Lower lobe of right lung (tissue), 2 donors: Measurements from ENCODE around the gene ALOX15B. TPM values are rescaled to one million over a fixed set of nuclear protein-coding genes. Genes with fewer than 3 reads are reported as not detected.

Experiments
- ATAC-seq, 2 donors: fragments of 200-7000 bp; cut with Tn5 transposase; one replicate each; pipeline ENCODE4 v1.9.1; 2020 to 2022; ENCODE audit warnings: mild to moderate bottlenecking in 2 of 2, moderate library complexity in 2 of 2
- DNase-seq: peaks from one replicate; pipeline ENCODE4 v3.0.0-alpha.2; 2020
- H3K27ac ChIP-seq: fragments of 200-600 bp; one replicate; pipeline ENCODE4 v1.8.0; 2022
- H3K27me3 ChIP-seq: fragments of 200-600 bp; one replicate; pipeline ENCODE4 v1.8.0; 2022; ENCODE audit warnings: low read depth
- H3K36me3 ChIP-seq: fragments of 200-600 bp; one replicate; pipeline ENCODE4 v1.8.0; 2022; ENCODE audit warnings: mild to moderate bottlenecking
- H3K4me1 ChIP-seq: fragments of 200-600 bp; one replicate; pipeline ENCODE4 v1.8.0; 2022
- H3K4me3 ChIP-seq: fragments of 200-600 bp; one replicate; pipeline ENCODE4 v1.8.0; 2022; ENCODE audit warnings: mild to moderate bottlenecking
- H3K9me3 ChIP-seq: fragments of 200-600 bp; one replicate; pipeline ENCODE4 v1.8.0; 2022
- intact Hi-C: fragments of 100-400 bp; cut with DNase I; formaldehyde crosslinking; loops from one replicate; pipeline ENCODE4 v1.11.0; 2022
- total RNA-seq: library from RNA; stranded (reverse); fragmentation: NEBNext Ultra II Directional; extraction: Animal tissue kit (Norgen Biotek cat#: 25700); gene quantifications from one replicate; pipeline ENCODE4 v1.2.1, GENCODE V29; 2021
- TF ChIP-seq, protein P1 (sequence below): fragments of 200-600 bp; IDR thresholded peaks from one replicate; pipeline ENCODE4 v1.8.0; 2022; ENCODE audit warnings: antibody characterized with exemption, mild to moderate bottlenecking
- donor health status: DM: no; HTN: yes; CAD: no; lungs with severe emphysema.

ALOX15B gene
- total RNA-seq, 1 donor from 2014 or later = 53.5 TPM

DNA sequence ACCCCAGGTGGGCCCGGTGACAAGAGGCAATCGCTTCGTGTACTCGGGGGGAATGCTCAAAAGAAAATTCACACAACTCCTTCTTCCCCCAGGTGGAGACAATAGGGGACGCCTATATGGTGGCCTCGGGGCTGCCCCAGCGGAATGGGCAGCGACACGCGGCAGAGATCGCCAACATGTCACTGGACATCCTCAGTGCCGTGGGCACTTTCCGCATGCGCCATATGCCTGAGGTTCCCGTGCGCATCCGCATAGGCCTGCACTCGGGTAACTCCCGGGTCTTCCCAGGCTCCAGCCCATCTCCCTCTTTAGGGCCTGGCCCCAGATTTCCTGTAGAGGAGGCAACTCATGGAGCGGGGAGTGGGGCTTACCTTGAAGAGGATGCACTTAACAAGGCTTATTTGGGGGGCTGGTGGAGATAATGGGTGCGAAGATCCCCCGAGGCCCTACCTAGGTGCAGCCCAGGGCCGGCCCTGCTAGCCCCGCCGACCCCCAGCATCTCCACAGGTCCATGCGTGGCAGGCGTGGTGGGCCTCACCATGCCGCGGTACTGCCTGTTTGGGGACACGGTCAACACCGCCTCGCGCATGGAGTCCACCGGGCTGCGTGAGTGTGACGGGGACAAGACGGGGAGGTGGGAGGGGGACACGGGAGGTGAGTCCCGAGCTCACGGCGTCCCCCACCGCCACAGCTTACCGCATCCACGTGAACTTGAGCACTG lies 23.5 kb upstream of the ALOX15B start:
- Histone ChIP-seq H3K4me3 (peak overlapping the region; percentile 55), H3K36me3 (no peaks in the 10 kb centered on the region), H3K27ac (no peak overlapping the region), H3K9me3 (no peaks in the 10 kb centered on the region), H3K4me1 (peaks cover 46% of the 10 kb centered on the region), H3K27me3 (peaks cover 21% of the 10 kb centered on the region)
- DNase-seq (no peak), ATAC-seq (no peak)
- TF ChIP-seq, protein P1, sequence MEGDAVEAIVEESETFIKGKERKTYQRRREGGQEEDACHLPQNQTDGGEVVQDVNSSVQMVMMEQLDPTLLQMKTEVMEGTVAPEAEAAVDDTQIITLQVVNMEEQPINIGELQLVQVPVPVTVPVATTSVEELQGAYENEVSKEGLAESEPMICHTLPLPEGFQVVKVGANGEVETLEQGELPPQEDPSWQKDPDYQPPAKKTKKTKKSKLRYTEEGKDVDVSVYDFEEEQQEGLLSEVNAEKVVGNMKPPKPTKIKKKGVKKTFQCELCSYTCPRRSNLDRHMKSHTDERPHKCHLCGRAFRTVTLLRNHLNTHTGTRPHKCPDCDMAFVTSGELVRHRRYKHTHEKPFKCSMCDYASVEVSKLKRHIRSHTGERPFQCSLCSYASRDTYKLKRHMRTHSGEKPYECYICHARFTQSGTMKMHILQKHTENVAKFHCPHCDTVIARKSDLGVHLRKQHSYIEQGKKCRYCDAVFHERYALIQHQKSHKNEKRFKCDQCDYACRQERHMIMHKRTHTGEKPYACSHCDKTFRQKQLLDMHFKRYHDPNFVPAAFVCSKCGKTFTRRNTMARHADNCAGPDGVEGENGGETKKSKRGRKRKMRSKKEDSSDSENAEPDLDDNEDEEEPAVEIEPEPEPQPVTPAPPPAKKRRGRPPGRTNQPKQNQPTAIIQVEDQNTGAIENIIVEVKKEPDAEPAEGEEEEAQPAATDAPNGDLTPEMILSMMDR = no peak
- intact Hi-C loops = no loop called here

DNA sequence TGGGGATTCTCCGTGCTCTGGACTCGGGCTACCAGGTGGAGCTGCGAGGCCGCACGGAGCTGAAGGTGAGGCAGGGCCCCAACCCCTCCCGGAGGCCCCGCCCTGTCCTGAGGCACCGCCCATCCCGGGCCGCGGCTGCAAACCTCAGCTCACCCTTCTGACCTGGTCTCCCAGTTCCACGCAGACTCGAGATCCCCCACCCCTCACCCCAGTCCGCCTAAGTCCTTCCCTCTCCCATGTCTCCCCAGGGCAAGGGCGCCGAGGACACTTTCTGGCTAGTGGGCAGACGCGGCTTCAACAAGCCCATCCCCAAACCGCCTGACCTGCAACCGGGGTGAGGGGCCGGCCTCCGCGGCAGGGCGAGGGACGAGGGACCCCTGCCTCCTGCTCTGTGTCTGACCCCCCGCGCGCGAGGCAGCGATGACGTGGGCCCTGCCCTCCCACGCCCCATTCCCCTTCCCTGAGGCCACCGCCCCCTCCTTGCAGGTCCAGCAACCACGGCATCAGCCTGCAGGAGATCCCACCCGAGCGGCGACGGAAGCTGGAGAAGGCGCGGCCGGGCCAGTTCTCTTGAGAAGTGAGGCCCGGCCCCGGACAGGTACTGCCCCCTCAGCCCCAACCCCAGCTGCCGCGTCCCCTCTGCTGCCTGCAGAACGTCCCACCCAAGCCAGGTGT lies 22.8 kb upstream of the ALOX15B start:
- peak; percentile 76 for DNase-seq
- Histone ChIP-seq H3K4me1 (peaks cover 49% of the 10 kb centered on the region), H3K36me3 (no peaks in the 10 kb centered on the region), H3K9me3 (no peaks in the 10 kb centered on the region), H3K27ac (peak overlapping the region; percentile 78), H3K27me3 (peaks cover 21% of the 10 kb centered on the region), H3K4me3 (peak overlapping the region; percentile 55)
- peak; percentile 74 to 76 for ATAC-seq
- TF ChIP-seq, protein P1 = no peak
- intact Hi-C loops = no loop called here

- Histone ChIP-seq H3K27ac (peak overlapping the region; percentile 78), H3K4me1 (peaks cover 49% of the 10 kb centered on the region)
- ATAC-seq = peak; percentile 85 to 92
These were observed 22.0 kb upstream of the ALOX15B start for GRCh38 chr17:8016632-8017424.

GRCh38 chr17:8018436-8018835 lies 20.4 kb upstream of the ALOX15B start:
- intact Hi-C loops = no loop called here
- Histone ChIP-seq H3K9me3 (no peaks in the 10 kb centered on the region), H3K27me3 (peaks cover 17% of the 10 kb centered on the region), H3K36me3 (no peaks in the 10 kb centered on the region), H3K27ac (no peak overlapping the region), H3K4me1 (peaks cover 60% of the 10 kb centered on the region), H3K4me3 (no peak overlapping the region)
- ATAC-seq (no peak), DNase-seq (no peak)
- TF ChIP-seq, protein P1 = no peak

More at GRCh38 chr17:8016632-8017424, 22.0 kb upstream of the ALOX15B start:
- peaks cover 21% of the 10 kb centered on the region for H3K27me3 ChIP-seq
- H3K4me3 ChIP-seq = peak overlapping the region; percentile 55
- H3K9me3 ChIP-seq = no peaks in the 10 kb centered on the region
- H3K36me3 ChIP-seq = no peaks in the 10 kb centered on the region
- DNase-seq = peak; percentile 80
- TF ChIP-seq, protein P1 = peak; percentile 75
- intact Hi-C loops = no loop called here

DNA sequence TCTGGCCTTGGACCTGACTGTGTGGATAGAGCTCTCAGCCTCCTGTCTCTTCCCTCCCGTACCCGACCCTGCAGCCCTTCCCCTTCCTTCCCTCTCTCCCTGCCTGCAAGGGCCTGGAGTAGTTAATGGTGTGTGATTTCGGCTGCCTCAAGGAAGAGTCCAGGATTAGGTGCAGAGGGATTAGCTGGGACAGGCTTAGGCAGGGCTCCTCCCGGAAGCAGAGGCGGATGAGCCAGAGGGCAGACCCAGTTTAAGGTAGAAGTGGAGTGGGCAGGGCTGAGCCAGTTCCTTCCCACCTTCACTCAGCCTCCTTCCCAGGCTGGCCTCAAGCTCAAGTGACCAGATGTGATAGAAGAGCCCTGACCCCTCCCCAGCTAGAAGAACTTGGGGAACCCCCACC lies 19.7 kb upstream of the ALOX15B start:
- intact Hi-C loops = no loop called here
- no peak for DNase-seq
- Histone ChIP-seq H3K27me3 (peaks cover 17% of the 10 kb centered on the region), H3K36me3 (no peaks in the 10 kb centered on the region), H3K27ac (no peak overlapping the region), H3K4me3 (no peak overlapping the region), H3K9me3 (no peaks in the 10 kb centered on the region), H3K4me1 (peaks cover 65% of the 10 kb centered on the region)
- TF ChIP-seq, protein P1 = no peak
- no peak for ATAC-seq
